NB4 (cell line): Measurements from ENCODE around the gene STOX2.

Experiments used
- MAX ChIP-seq: IDR thresholded peaks from 2 replicates; pipeline ENCODE4 v1.6.1; 2011; ENCODE audit warnings: low read depth, low read length
- POLR2A ChIP-seq: IDR thresholded peaks from 2 replicates; pipeline ENCODE4 v1.6.1; 2011; ENCODE audit warnings: mild to moderate bottlenecking; ENCODE audit not compliant: insufficient read length; ENCODE audit errors: extremely low read depth
- TF ChIP-seq, protein P1 (sequence below): IDR thresholded peaks from one replicate; pipeline ENCODE4 v1.5.1; 2012; ENCODE audit warnings: low read depth, low read length

- TF ChIP-seq, protein P1, sequence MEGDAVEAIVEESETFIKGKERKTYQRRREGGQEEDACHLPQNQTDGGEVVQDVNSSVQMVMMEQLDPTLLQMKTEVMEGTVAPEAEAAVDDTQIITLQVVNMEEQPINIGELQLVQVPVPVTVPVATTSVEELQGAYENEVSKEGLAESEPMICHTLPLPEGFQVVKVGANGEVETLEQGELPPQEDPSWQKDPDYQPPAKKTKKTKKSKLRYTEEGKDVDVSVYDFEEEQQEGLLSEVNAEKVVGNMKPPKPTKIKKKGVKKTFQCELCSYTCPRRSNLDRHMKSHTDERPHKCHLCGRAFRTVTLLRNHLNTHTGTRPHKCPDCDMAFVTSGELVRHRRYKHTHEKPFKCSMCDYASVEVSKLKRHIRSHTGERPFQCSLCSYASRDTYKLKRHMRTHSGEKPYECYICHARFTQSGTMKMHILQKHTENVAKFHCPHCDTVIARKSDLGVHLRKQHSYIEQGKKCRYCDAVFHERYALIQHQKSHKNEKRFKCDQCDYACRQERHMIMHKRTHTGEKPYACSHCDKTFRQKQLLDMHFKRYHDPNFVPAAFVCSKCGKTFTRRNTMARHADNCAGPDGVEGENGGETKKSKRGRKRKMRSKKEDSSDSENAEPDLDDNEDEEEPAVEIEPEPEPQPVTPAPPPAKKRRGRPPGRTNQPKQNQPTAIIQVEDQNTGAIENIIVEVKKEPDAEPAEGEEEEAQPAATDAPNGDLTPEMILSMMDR = no peak
- TF ChIP-seq MAX (no peak), POLR2A (no peak)
These were observed 148.3 kb downstream of the STOX2 start for GRCh38 chr4:184053434-184053833.
